K562 (cell line): ENCODE data around the gene FBXO4. TPM values are rescaled to one million over a fixed set of nuclear protein-coding genes. Genes with fewer than 3 reads are reported as not detected.

Source experiments
- MCM7 ChIP-seq, 2 experiments: fragments of 450-650 bp; IDR thresholded peaks; 2 replicates each; pipeline ENCODE4 v1.6.1; 2016 to 2018
- RBM39 ChIP-seq: fragments of 200-400 bp; formaldehyde crosslinking; optimal IDR thresholded peaks from 2 replicates; pipeline ENCODE3; 2018; ENCODE audit warnings: low read depth, low read length
- ZKSCAN1 ChIP-seq: fragments of 150-350 bp; IDR thresholded peaks from 2 replicates; pipeline ENCODE4 v1.6.1; 2016; ENCODE audit warnings: low read depth, low read length
- ZNF717 ChIP-seq: fragments of 250-450 bp; sonication (Bioruptor Pico); IDR thresholded peaks from 2 replicates; pipeline ENCODE4 v1.5.0; 2021
- polyA plus RNA-seq, 8 experiments: library from polyadenylated mRNA; depleted of rRNA in 4 of 8; stranded (reverse) in 5 of 8; unstranded in 3 of 8; fragments of >200 nt; fragmentation: Nextera tagmentation in 2 of 8; fragmentation: Illumina TruSeq in 1 of 8; extraction: Ambion mirVana in 2 of 8; extraction: Trizol in 1 of 8; gene quantifications; 2 replicates each; pipeline versions ENCODE4 v1.2.1 to v1.2.3, GENCODE V29; 2011 to 2014; ENCODE audit warnings: inconsistent platforms in 1 of 8, missing spikeins in 1 of 8
- total RNA-seq, 7 experiments: library from RNA; depleted of rRNA in 6 of 7; stranded (reverse); fragments of >200 nt in 6 of 7; fragmentation: Illumina TruSeq in 2 of 7; extraction: Trizol in 2 of 7; gene quantifications; 2 replicates each; pipeline versions ENCODE4 v1.2.1 to v1.2.3, GENCODE V29; 2011 to 2021; ENCODE audit warnings: low replicate concordance in 1 of 7
- TF ChIP-seq, protein P1 (sequence below): fragments of 450-650 bp; IDR thresholded peaks from 2 replicates; pipeline ENCODE4 v1.6.1; 2016; ENCODE audit warnings: low read depth
- TF ChIP-seq, protein P2 (sequence below): fragments of 450-650 bp; conservative IDR thresholded peaks from 2 replicates; pipeline ENCODE4 v1.6.1; 2016; ENCODE audit warnings: missing genetic modification characterization, low read depth, mild to moderate bottlenecking, missing compliant biosample characterization, moderate library complexity
- TF ChIP-seq, protein P3 (sequence below): sonication (generic); formaldehyde crosslinking; IDR thresholded peaks from 2 replicates; pipeline ENCODE4 v1.8.1; 2022; ENCODE audit warnings: missing genetic modification reagents

The FBXO4 gene
- total and polyA plus RNA-seq, 9 of the 15 experiments (the other 6 are each of a cell fraction or from before 2014, with no cell fraction given) = 5.9 to 33.4 (median 19.6) TPM

GRCh38 chr5:41983284-41983683, 58.2 kb downstream of the FBXO4 start (continued):
- TF ChIP-seq, protein P1, sequence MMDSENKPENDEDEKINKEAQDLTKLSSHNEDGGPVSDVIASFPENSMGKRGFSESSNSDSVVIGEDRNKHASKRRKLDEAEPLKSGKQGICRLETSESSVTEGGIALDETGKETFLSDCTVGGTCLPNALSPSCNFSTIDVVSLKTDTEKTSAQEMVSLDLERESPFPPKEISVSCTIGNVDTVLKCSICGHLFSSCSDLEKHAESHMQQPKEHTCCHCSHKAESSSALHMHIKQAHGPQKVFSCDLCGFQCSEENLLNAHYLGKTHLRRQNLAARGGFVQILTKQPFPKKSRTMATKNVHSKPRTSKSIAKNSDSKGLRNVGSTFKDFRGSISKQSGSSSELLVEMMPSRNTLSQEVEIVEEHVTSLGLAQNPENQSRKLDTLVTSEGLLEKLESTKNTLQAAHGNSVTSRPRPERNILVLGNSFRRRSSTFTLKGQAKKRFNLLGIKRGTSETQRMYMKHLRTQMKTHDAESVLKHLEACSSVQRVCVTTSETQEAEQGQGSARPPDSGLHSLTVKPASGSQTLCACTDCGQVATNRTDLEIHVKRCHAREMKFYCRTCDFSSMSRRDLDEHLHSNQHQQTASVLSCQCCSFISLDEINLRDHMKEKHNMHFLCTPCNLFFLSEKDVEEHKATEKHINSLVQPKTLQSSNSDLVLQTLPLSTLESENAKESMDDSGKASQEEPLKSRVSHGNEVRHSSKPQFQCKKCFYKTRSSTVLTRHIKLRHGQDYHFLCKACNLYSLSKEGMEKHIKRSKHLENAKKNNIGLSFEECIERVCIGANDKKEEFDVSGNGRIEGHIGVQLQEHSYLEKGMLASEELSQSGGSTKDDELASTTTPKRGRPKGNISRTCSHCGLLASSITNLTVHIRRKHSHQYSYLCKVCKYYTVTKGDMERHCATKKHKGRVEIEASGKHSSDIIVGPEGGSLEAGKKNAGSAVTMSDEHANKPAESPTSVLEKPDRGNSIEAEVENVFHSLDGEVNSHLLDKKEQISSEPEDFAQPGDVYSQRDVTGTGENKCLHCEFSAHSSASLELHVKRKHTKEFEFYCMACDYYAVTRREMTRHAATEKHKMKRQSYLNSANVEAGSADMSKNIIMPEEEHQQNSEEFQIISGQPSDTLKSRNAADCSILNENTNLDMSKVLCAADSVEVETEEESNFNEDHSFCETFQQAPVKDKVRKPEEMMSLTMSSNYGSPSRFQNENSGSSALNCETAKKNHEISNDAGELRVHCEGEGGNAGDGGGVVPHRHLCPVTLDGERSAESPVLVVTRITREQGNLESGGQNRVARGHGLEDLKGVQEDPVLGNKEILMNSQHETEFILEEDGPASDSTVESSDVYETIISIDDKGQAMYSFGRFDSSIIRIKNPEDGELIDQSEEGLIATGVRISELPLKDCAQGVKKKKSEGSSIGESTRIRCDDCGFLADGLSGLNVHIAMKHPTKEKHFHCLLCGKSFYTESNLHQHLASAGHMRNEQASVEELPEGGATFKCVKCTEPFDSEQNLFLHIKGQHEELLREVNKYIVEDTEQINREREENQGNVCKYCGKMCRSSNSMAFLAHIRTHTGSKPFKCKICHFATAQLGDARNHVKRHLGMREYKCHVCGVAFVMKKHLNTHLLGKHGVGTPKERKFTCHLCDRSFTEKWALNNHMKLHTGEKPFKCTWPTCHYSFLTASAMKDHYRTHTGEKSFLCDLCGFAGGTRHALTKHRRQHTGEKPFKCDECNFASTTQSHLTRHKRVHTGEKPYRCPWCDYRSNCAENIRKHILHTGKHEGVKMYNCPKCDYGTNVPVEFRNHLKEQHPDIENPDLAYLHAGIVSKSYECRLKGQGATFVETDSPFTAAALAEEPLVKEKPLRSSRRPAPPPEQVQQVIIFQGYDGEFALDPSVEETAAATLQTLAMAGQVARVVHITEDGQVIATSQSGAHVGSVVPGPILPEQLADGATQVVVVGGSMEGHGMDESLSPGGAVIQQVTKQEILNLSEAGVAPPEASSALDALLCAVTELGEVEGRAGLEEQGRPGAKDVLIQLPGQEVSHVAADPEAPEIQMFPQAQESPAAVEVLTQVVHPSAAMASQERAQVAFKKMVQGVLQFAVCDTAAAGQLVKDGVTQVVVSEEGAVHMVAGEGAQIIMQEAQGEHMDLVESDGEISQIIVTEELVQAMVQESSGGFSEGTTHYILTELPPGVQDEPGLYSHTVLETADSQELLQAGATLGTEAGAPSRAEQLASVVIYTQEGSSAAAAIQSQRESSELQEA = no peak
- TF ChIP-seq RBM39 (no peak), MCM7 (IDR thresholded peaks at IDR 0.05) (no peak), ZNF717 (CRISPR knock-in tag) (no peak), ZKSCAN1 (no peak)
- TF ChIP-seq, protein P2, sequence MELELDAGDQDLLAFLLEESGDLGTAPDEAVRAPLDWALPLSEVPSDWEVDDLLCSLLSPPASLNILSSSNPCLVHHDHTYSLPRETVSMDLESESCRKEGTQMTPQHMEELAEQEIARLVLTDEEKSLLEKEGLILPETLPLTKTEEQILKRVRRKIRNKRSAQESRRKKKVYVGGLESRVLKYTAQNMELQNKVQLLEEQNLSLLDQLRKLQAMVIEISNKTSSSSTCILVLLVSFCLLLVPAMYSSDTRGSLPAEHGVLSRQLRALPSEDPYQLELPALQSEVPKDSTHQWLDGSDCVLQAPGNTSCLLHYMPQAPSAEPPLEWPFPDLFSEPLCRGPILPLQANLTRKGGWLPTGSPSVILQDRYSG (tag) = no peak
- TF ChIP-seq, protein P3, sequence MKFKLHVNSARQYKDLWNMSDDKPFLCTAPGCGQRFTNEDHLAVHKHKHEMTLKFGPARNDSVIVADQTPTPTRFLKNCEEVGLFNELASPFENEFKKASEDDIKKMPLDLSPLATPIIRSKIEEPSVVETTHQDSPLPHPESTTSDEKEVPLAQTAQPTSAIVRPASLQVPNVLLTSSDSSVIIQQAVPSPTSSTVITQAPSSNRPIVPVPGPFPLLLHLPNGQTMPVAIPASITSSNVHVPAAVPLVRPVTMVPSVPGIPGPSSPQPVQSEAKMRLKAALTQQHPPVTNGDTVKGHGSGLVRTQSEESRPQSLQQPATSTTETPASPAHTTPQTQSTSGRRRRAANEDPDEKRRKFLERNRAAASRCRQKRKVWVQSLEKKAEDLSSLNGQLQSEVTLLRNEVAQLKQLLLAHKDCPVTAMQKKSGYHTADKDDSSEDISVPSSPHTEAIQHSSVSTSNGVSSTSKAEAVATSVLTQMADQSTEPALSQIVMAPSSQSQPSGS (CRISPR knock-in tag) = no peak
- TF ChIP-seq, all 486 proteins: peak for 2
